Neural crest cell (in vitro differentiated cells): ENCODE results near the gene RERE. TPM values are rescaled to one million over a fixed set of nuclear protein-coding genes. Genes with fewer than 3 reads are reported as not detected.

Experiments
- DNase-seq: peaks from one replicate; pipeline ENCODE4 v3.0.0; 2021; ENCODE audit warnings: low read depth, mixed read lengths, low spot score
- H3K27ac Mint-ChIP-seq: one replicate; pipeline ENCODE4 v1.8.0; 2021; ENCODE audit warnings: mild to moderate bottlenecking, mixed read lengths; ENCODE audit not compliant: unreplicated experiment
- H3K27me3 Mint-ChIP-seq: 2 replicates; pipeline ENCODE4 v1.8.0; 2021; ENCODE audit warnings: low read depth, mild to moderate bottlenecking, mixed read lengths
- H3K36me3 Mint-ChIP-seq: 2 replicates; pipeline ENCODE4 v1.8.0; 2021; ENCODE audit warnings: low read depth, mild to moderate bottlenecking, mixed read lengths
- H3K4me1 Mint-ChIP-seq: 2 replicates; pipeline ENCODE4 v1.8.0; 2021; ENCODE audit warnings: mixed read lengths
- H3K4me3 Mint-ChIP-seq: one replicate; pipeline ENCODE4 v1.8.0; 2021; ENCODE audit warnings: mild to moderate bottlenecking, mixed read lengths
- H3K9me3 Mint-ChIP-seq: 2 replicates; pipeline ENCODE4 v1.8.0; 2021; ENCODE audit warnings: mixed read lengths
- total RNA-seq: library from RNA; stranded (reverse); gene quantifications from 2 replicates; pipeline ENCODE4 v1.2.1, GENCODE V29; 2021
- TF ChIP-seq, protein P1 (sequence below): fragments of 200-600 bp; sonication (generic); conservative IDR thresholded peaks from 2 replicates; pipeline ENCODE4 v1.5.0; 2021; ENCODE audit warnings: antibody characterized with exemption, mild to moderate bottlenecking

Gene RERE
- total RNA-seq, 1 donor from 2014 or later: 122 TPM

DNA sequence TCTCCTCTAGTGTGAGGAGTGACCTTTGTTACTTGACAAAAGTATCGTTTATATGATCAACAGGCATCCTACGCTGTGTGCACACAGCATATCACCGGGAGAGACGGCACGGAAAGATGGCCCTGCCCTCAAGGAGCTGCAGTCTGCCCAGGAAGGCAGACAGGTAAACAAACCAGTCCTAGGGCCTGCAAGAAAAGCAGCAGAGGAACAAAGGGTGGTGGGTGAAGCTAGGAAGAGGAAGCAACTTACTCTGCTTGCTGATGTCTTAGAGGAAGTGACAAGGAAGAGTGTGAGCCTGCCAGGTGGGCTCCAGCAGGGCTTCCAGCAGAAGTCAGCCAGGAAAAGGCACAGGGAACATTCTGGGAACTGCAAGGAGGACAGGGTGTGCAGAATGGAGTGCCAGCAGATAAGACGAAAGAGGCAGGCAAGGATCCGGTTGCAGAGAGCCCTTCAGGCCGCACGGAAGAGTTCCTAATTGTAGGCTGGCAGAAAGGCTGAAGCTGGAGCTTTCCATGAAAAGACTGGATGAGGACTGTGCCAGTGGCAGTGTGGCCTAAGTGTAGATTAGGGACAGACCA lies 392.8 kb downstream of the RERE start:
- TF ChIP-seq, protein P1, sequence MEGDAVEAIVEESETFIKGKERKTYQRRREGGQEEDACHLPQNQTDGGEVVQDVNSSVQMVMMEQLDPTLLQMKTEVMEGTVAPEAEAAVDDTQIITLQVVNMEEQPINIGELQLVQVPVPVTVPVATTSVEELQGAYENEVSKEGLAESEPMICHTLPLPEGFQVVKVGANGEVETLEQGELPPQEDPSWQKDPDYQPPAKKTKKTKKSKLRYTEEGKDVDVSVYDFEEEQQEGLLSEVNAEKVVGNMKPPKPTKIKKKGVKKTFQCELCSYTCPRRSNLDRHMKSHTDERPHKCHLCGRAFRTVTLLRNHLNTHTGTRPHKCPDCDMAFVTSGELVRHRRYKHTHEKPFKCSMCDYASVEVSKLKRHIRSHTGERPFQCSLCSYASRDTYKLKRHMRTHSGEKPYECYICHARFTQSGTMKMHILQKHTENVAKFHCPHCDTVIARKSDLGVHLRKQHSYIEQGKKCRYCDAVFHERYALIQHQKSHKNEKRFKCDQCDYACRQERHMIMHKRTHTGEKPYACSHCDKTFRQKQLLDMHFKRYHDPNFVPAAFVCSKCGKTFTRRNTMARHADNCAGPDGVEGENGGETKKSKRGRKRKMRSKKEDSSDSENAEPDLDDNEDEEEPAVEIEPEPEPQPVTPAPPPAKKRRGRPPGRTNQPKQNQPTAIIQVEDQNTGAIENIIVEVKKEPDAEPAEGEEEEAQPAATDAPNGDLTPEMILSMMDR: no peak
- Mint-ChIP-seq H3K36me3 (no peaks in the 10 kb centered on the region), H3K4me1 (peaks cover 28% of the 10 kb centered on the region), H3K4me3 (peak overlapping the region; percentile 91), H3K9me3 (no peaks in the 10 kb centered on the region), H3K27ac (peak overlapping the region; percentile 73), H3K27me3 (no peaks in the 10 kb centered on the region)
- DNase-seq: no peak

DNA sequence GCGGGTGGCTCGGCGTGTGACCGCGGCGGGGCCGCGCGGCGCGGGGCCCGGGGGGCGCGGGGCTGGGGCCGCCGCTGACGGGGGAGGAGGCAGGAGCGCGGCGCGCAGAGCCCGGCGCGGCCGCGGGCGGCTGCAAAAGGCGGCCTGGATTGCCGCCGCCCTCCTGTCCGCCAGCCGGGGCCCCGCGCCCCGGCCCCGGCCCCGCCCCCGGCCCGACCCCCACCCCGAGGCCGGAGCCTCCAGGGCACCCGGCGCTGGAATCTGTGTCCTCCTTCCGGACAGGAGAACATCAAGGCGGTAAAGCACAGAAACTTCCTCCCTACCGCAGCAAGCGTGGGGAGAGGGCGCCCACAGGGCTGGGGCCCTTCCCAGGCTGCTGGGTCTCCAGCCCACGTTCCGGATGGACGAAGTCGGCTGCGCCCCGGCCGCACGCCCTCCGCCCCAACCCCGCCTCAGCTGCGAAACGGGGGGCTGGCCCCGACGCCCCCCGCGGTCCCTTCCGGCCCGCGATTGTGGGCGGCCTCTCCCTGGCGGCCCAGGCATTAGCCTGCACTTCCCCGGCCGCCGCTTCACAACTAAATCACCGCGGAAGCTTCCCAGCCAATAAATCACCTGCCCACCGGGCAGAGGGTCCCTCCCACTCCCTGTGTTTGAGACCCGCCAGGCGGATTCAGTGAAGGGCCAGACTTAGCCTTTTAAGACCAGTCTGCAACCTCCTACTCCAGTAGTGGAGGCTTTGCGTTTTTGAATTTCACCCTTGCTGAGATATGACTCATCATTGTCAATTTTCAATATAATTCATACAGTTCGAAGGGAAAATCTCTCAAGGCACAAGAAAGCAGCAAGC lies 393.5 kb downstream of the RERE start:
- H3K4me1 Mint-ChIP-seq: peaks cover 28% of the 10 kb centered on the region

DNA sequence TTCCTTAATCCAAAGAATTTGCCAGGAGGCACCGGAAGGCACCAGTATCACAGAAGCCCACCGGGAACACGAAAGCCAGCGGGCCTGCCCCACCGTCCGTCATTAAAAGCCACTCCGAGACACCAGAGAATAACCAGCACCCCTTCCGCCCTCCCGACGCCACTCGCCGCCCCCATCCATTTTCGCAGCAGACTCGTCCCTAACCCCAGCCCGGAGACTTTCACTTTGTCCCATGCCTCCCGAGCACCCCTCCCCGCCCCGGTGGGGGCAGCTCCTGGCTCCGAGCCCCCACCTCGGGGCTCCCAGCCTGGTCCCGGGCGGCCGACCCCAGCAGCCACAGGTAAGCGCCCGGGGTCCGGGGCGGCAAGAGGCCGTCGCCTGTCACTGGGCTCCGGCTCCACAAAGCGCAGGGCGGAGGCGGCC lies 394.2 kb downstream of the RERE start:
- no peak for DNase-seq
- peak overlapping the region; percentile 87 for H3K27ac Mint-ChIP-seq

More for the DNA sequence above, 393.5 kb downstream of the RERE start:
- no peaks in the 10 kb centered on the region for H3K9me3 Mint-ChIP-seq
- H3K36me3 Mint-ChIP-seq: no peaks in the 10 kb centered on the region
- TF ChIP-seq, protein P1: no peak
- H3K27me3 Mint-ChIP-seq: no peaks in the 10 kb centered on the region
- peak overlapping the region; percentile 73 for H3K27ac Mint-ChIP-seq
- peak; percentile 54 for DNase-seq
- peak overlapping the region; percentile 91 for H3K4me3 Mint-ChIP-seq

DNA sequence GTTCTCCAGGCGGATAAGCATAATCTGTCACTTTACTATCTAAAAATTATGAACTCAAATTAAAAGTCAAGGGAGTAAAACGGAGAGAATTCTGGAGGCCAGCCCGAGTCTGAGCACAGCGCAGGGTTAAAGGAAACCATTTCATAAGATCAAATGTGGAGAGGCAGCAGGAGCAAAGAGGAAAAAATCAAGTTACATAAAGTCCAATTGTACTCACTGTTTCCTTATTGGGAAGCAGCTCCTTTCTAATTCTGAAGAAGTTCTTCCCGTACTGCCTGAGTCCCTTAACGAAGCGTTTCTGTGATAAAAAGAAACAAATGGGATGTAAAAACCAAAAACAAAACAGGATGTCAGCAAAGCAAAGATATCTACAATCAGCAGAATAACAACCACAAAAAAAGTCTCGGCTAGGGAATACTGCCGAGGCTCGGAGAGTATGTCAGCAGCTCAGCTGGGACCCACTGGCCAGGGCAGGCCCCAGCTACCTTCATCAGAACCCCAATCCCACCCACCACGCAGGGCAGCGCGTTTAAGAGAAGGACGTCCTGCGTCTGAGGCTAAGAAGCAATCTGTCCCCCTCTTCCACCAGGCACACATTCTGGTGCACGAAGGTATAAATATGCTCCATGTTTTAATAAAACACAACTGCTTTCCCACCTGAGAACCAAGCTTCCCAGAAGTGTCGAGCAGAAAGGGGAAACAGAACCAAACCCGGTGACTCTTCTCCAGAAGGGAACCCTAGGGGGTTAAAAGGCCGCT lies 394.8 kb downstream of the RERE start:
- TF ChIP-seq, protein P1: peak; percentile 2
- no peak overlapping the region for H3K4me3 Mint-ChIP-seq
- peak overlapping the region; percentile 87 for H3K27ac Mint-ChIP-seq
- peaks cover 30% of the 10 kb centered on the region for H3K4me1 Mint-ChIP-seq
- H3K36me3 Mint-ChIP-seq: peaks cover 2% of the 10 kb centered on the region
- DNase-seq: no peak
- no peaks in the 10 kb centered on the region for H3K9me3 Mint-ChIP-seq
- H3K27me3 Mint-ChIP-seq: no peaks in the 10 kb centered on the region

More for the DNA sequence above, 394.2 kb downstream of the RERE start:
- peaks cover 29% of the 10 kb centered on the region for H3K4me1 Mint-ChIP-seq
- TF ChIP-seq, protein P1: no peak
- no peaks in the 10 kb centered on the region for H3K27me3 Mint-ChIP-seq
- peaks cover 1% of the 10 kb centered on the region for H3K36me3 Mint-ChIP-seq
- H3K9me3 Mint-ChIP-seq: no peaks in the 10 kb centered on the region
- no peak overlapping the region for H3K4me3 Mint-ChIP-seq

DNA sequence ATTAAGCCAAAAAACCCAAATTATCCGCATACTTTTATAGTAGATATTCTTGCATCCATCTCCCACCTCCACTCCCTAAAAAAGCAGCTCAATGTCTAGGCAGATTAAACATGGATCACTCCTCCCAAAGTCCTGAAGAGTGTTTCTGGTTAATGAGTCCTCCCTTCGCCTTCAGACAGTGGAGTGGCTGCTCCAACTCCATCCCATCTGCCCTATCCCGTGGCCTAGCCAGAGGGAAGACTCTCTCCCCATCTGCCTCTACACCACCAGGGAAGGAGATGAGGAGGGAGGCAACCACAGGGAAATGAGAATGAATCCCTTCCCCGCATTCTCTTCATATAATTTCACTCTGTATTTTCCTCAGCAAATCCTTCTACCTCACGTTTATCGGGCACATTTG lies 395.7 kb downstream of the RERE start:
- Mint-ChIP-seq H3K36me3 (peaks cover 4% of the 10 kb centered on the region), H3K4me3 (no peak overlapping the region), H3K27ac (no peak overlapping the region), H3K27me3 (no peaks in the 10 kb centered on the region), H3K9me3 (no peaks in the 10 kb centered on the region), H3K4me1 (peaks cover 29% of the 10 kb centered on the region)
- DNase-seq: no peak
- TF ChIP-seq, protein P1: no peak
